ENCODE results near the gene GPR156.

GPR156 gene

DNA sequence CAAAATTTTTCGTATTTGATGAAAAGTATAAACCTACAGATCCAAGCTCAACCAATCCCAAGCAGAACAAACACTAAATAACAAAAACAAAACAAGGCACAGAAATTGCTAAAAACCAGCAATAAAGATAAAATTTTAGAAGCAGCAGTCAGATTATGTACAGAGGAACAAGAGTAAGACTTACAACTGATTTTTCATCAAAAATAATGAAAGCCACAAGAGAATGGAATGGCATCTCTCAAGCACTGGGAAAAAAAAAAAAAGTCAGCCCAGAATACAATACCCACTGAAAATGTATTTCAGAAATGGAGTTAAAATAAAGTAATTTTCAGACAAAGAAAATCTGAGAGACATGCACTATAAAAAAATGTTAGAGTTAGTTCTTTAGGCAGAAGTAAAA lies 27.0 kb downstream of the GPR156 start:
- Histone ChIP-seq H3K4me3 (replicated peaks; ENCODE audit: insufficient read depth, low read length) (no peak overlapping the region), H3K27ac (replicated peaks) (no peak overlapping the region), H3K27me3 (ENCODE audit: insufficient read depth, poor library complexity, severe bottlenecking) (no peaks in the 10 kb centered on the region)
- DNase-seq (ENCODE audit: low read depth in 1 of 2, low spot score in 1 of 2) = no peak
- TF ChIP-seq SPI1 (IDR thresholded peaks at IDR 0.05; ENCODE audit: borderline replicate concordance, low read depth) = no peak
- no peak for TF ChIP-seq POLR2AphosphoS5 (IDR thresholded peaks at IDR 0.05; ENCODE audit: low read depth)
- no peak for TF ChIP-seq CTCF (IDR thresholded peaks at IDR 0.05; ENCODE audit: insufficient read depth, low read length)
- TF ChIP-seq, protein P1, sequence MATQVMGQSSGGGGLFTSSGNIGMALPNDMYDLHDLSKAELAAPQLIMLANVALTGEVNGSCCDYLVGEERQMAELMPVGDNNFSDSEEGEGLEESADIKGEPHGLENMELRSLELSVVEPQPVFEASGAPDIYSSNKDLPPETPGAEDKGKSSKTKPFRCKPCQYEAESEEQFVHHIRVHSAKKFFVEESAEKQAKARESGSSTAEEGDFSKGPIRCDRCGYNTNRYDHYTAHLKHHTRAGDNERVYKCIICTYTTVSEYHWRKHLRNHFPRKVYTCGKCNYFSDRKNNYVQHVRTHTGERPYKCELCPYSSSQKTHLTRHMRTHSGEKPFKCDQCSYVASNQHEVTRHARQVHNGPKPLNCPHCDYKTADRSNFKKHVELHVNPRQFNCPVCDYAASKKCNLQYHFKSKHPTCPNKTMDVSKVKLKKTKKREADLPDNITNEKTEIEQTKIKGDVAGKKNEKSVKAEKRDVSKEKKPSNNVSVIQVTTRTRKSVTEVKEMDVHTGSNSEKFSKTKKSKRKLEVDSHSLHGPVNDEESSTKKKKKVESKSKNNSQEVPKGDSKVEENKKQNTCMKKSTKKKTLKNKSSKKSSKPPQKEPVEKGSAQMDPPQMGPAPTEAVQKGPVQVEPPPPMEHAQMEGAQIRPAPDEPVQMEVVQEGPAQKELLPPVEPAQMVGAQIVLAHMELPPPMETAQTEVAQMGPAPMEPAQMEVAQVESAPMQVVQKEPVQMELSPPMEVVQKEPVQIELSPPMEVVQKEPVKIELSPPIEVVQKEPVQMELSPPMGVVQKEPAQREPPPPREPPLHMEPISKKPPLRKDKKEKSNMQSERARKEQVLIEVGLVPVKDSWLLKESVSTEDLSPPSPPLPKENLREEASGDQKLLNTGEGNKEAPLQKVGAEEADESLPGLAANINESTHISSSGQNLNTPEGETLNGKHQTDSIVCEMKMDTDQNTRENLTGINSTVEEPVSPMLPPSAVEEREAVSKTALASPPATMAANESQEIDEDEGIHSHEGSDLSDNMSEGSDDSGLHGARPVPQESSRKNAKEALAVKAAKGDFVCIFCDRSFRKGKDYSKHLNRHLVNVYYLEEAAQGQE (IDR thresholded peaks at IDR 0.05; ENCODE audit: insufficient replicate concordance, low read depth) = no peak
- no peak for TF ChIP-seq GABPA (IDR thresholded peaks at IDR 0.05; ENCODE audit: low read depth)

GRCh38 chr3:120245386-120245785 lies 39.6 kb downstream of the GPR156 start:
- no peak overlapping the region for H3K27ac ChIP-seq (replicated peaks)
- TF ChIP-seq GABPA (IDR thresholded peaks at IDR 0.05; ENCODE audit: low read depth) (no peak), SPI1 (IDR thresholded peaks at IDR 0.05; ENCODE audit: borderline replicate concordance, low read depth) (no peak), CTCF (IDR thresholded peaks at IDR 0.05; ENCODE audit: insufficient read depth, low read length) (no peak), POLR2AphosphoS5 (IDR thresholded peaks at IDR 0.05; ENCODE audit: low read depth) (no peak)
- TF ChIP-seq, protein P1 (IDR thresholded peaks at IDR 0.05; ENCODE audit: insufficient replicate concordance, low read depth) = no peak
- no peak overlapping the region for H3K4me3 ChIP-seq (replicated peaks; ENCODE audit: insufficient read depth, low read length)
- no peaks in the 10 kb centered on the region for H3K27me3 ChIP-seq (ENCODE audit: insufficient read depth, poor library complexity, severe bottlenecking)
- DNase-seq (ENCODE audit: low read depth in 1 of 2, low spot score in 1 of 2) = no peak

- H3K27me3 ChIP-seq (ENCODE audit: insufficient read depth, poor library complexity, severe bottlenecking) = no peaks in the 10 kb centered on the region
- H3K4me3 ChIP-seq (replicated peaks; ENCODE audit: insufficient read depth, low read length) = no peak overlapping the region
- no peak for DNase-seq (ENCODE audit: low read depth in 1 of 2, low spot score in 1 of 2)
- H3K27ac ChIP-seq (replicated peaks) = no peak overlapping the region
- TF ChIP-seq, protein P1 (IDR thresholded peaks at IDR 0.05; ENCODE audit: insufficient replicate concordance, low read depth) = no peak
- TF ChIP-seq POLR2AphosphoS5 (IDR thresholded peaks at IDR 0.05; ENCODE audit: low read depth) = no peak
These were observed 40.2 kb downstream of the GPR156 start for GRCh38 chr3:120244834-120245225.

DNA sequence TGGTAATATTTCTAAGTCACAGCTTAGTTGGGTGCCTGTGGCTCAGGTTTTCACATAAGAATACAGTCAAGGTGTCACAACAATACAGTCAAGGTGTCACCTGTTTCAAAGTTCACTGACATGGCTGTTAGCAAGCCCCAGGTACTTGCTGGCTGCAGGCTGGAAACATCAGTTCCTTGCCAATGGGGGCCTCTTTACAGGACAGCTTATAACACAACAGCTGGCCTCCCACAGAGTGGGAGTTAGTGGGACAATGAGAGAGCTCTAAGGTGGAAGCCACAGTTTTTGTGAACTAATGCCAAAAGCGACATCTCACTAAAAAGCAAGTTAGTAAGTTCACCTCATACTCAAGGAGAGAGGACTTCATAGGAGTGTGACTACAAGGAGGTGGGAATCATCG lies 45.4 kb downstream of the GPR156 start:
- Histone ChIP-seq H3K27ac (replicated peaks) (no peak overlapping the region), H3K27me3 (ENCODE audit: insufficient read depth, poor library complexity, severe bottlenecking) (no peaks in the 10 kb centered on the region), H3K4me3 (replicated peaks; ENCODE audit: insufficient read depth, low read length) (no peak overlapping the region)
- TF ChIP-seq GABPA (IDR thresholded peaks at IDR 0.05; ENCODE audit: low read depth) = no peak
- no peak for TF ChIP-seq POLR2AphosphoS5 (IDR thresholded peaks at IDR 0.05; ENCODE audit: low read depth)
- no peak for TF ChIP-seq CTCF (IDR thresholded peaks at IDR 0.05; ENCODE audit: insufficient read depth, low read length)
- TF ChIP-seq SPI1 (IDR thresholded peaks at IDR 0.05; ENCODE audit: borderline replicate concordance, low read depth) = no peak
- TF ChIP-seq, protein P1 (IDR thresholded peaks at IDR 0.05; ENCODE audit: insufficient replicate concordance, low read depth) = no peak
- DNase-seq (ENCODE audit: low read depth in 1 of 2, low spot score in 1 of 2) = no peak
